ENCODE results near the gene C20orf204. TPM values are rescaled to one million over a fixed set of nuclear protein-coding genes. Genes with fewer than 3 reads are reported as not detected.

Gene C20orf204
- total and polyA plus RNA-seq, 10 of the 15 experiments (the other 5 are each of a cell fraction or from before 2014, with no cell fraction given), result 0.24 to 56.0 (median 12.4) TPM

- TF ChIP-seq E2F4 (IDR thresholded peaks at IDR 0.05; ENCODE audit: low read depth, low read length), result peak; percentile 28; the same call in 1 of the 2 replicates
- TF ChIP-seq NRF1 (conservative IDR thresholded peaks at IDR 0.05; ENCODE audit: low read depth, low read length), result no peak
- no peak for TF ChIP-seq NBN (IDR thresholded peaks at IDR 0.05)
- no peak for TF ChIP-seq SKIL (IDR thresholded peaks at IDR 0.05; ENCODE audit: low read depth, poor library complexity, severe bottlenecking)
- no peak; the same call in none of the 2 replicates for TF ChIP-seq RB1 (IDR thresholded peaks at IDR 0.05; ENCODE audit: borderline replicate concordance)
- no peak for TF ChIP-seq NFXL1 (IDR thresholded peaks at IDR 0.05; ENCODE audit: borderline replicate concordance)
- TF ChIP-seq HDAC2 (IDR thresholded peaks at IDR 0.05), result no peak
- peak; percentile 56; the same call in 1 of the 2 replicates for TF ChIP-seq SIN3A (IDR thresholded peaks at IDR 0.05; ENCODE audit: low read depth, low read length)
- no peak for TF ChIP-seq GABPA (IDR thresholded peaks at IDR 0.05; ENCODE audit: low read depth)
- no peak for TF ChIP-seq SMAD5 (IDR thresholded peaks at IDR 0.05; ENCODE audit: low read depth)
- no peak for TF ChIP-seq PML (IDR thresholded peaks at IDR 0.05; ENCODE audit: low read length)
- TF ChIP-seq EZH2 (IDR thresholded peaks at IDR 0.05; ENCODE audit: borderline replicate concordance, control insufficient read depth, low read depth, low read length), result no peak
- 0 out of 2 replicates have a peak, but pooled peaks have one; percentile 15 for TF ChIP-seq TCF3 (IDR thresholded peaks at IDR 0.05; ENCODE audit: borderline replicate concordance, insufficient read depth, low read depth, low read length)
- no peak for TF ChIP-seq ZBTB4 (CRISPR knock-in tag; IDR thresholded peaks at IDR 0.05)
- TF ChIP-seq PAX5 (IDR thresholded peaks at IDR 0.05; ENCODE audit: borderline replicate concordance, low read depth, low read length), result no peak
- no peak for TF ChIP-seq RFX5 (IDR thresholded peaks at IDR 0.05; ENCODE audit: low read depth, low read length)
- TF ChIP-seq IRF5 (IDR thresholded peaks at IDR 0.05; ENCODE audit: borderline replicate concordance), result no peak
- TF ChIP-seq ZBTB40 (IDR thresholded peaks at IDR 0.05; ENCODE audit: borderline replicate concordance), result no peak
Measured at GRCh38 chr20:64062596-64063388, 26.8 kb downstream of the C20orf204 start, which contains the start of gene TCEA2 (continued).

Data from GM12878 (cell line).